DOHH2 (cell line): ENCODE results near the gene L3MBTL1.

Experiments used
- H3F3A ChIP-seq: fragments of 200-600 bp; sonication (generic), shearing (Covaris generic); 2 replicates; pipeline ENCODE4 v1.6.0; 2016; ENCODE audit warnings: antibody characterized with exemption, mild to moderate bottlenecking; ENCODE audit not compliant: control insufficient read depth, insufficient read depth
- H3K27ac ChIP-seq: fragments of 200-600 bp; sonication (generic); 2 replicates; pipeline ENCODE4 v1.5.1; 2014; ENCODE audit warnings: low read depth, mild to moderate bottlenecking, low read length, moderate library complexity
- H3K27me3 ChIP-seq: fragments of 200-600 bp; sonication (generic); 2 replicates; pipeline ENCODE4 v1.6.1; 2014; ENCODE audit warnings: mild to moderate bottlenecking, low read length, mixed read lengths; ENCODE audit not compliant: control insufficient read depth
- H3K36me3 ChIP-seq: fragments of 200-600 bp; sonication (generic); 2 replicates; pipeline ENCODE4 v1.6.1; 2014; ENCODE audit warnings: mild to moderate bottlenecking, low read length, moderate library complexity, mixed read lengths; ENCODE audit not compliant: control insufficient read depth
- H3K4me1 ChIP-seq: fragments of 200-600 bp; sonication (generic); 2 replicates; pipeline ENCODE4 v1.6.1; 2014; ENCODE audit warnings: mild to moderate bottlenecking, low read length, mixed read lengths; ENCODE audit not compliant: control insufficient read depth
- H3K4me2 ChIP-seq: fragments of 200-600 bp; sonication (generic); 2 replicates; pipeline ENCODE4 v1.6.0; 2014; ENCODE audit warnings: mild to moderate bottlenecking, low read length, moderate library complexity
- H3K4me3 ChIP-seq: fragments of 200-600 bp; sonication (generic); 2 replicates; pipeline ENCODE4 v1.5.1; 2014; ENCODE audit warnings: mild to moderate bottlenecking, low read length, mixed read lengths
- H3K79me2 ChIP-seq: fragments of 200-600 bp; sonication (generic); 2 replicates; pipeline ENCODE4 v1.6.1; 2014; ENCODE audit warnings: mild to moderate bottlenecking, low read length, mixed read lengths; ENCODE audit not compliant: control insufficient read depth
- H3K9me2 ChIP-seq: fragments of 200-600 bp; sonication (generic); replicated peaks from 2 replicates; pipeline ENCODE4 v1.6.1; 2014; ENCODE audit warnings: mild to moderate bottlenecking, low read length, mixed read lengths; ENCODE audit not compliant: control insufficient read depth
- H3K9me3 ChIP-seq: fragments of 200-600 bp; sonication (generic); 2 replicates; pipeline ENCODE4 v1.6.1; 2014; ENCODE audit warnings: antibody characterized with exemption, low read length, mixed read lengths; ENCODE audit not compliant: control insufficient read depth, insufficient read depth
- H4K20me1 ChIP-seq: fragments of 200-600 bp; sonication (generic); 2 replicates; pipeline ENCODE4 v1.6.0; 2014; ENCODE audit warnings: low read depth, mild to moderate bottlenecking, antibody characterized with exemption, low read length, moderate library complexity; ENCODE audit not compliant: control insufficient read depth, insufficient read depth
- CTCF ChIP-seq: fragments of 200-600 bp; sonication (generic); IDR thresholded peaks from one replicate; pipeline ENCODE4 v1.5.1; 2014; ENCODE audit warnings: antibody characterized with exemption, mild to moderate bottlenecking, low read depth, low read length; ENCODE audit not compliant: poor library complexity, severe bottlenecking
- EZH2phosphoT487 ChIP-seq: fragments of 200-600 bp; sonication (generic); IDR thresholded peaks from 2 replicates; pipeline ENCODE4 v1.6.1; 2017; ENCODE audit warnings: borderline replicate concordance, mild to moderate bottlenecking, antibody characterized with exemption, low read length, moderate library complexity, mixed read lengths

L3MBTL1 gene

DNA sequence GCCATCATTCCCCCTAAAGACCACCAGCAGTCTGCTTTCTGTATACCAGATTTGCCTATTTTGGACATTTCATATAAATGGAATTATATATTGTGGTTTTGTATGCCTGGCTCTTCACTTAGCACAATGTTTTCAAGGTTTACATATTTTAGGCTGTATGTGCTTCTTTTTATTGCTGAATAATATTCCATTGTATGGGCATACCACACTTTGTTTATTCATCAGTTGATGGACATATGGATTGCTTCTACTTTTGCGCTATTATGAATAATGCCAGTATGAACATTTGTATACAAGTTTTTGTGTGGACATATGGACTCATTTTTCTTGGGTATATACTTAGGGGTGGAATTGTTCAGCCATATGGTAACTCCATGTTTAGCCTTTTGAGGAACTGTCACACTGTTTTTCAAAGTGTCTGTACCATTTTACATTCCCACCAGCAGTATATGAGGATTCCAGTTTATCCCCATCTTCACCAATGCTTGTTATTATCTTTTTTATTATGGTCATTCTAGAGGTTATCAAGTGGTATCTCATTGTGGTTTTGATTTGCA lies 12.7 kb downstream of the L3MBTL1 start:
- Histone ChIP-seq H3K9me2 (no peaks in the 10 kb centered on the region), H4K20me1 (no peaks in the 10 kb centered on the region), H3K4me1 (peaks cover 14% of the 10 kb centered on the region), H3K4me3 (no peak overlapping the region), H3K36me3 (peaks cover 16% of the 10 kb centered on the region), H3F3A (no peaks in the 10 kb centered on the region), H3K27ac (no peak overlapping the region), H3K27me3 (no peaks in the 10 kb centered on the region), H3K4me2 (no peak overlapping the region), H3K9me3 (no peaks in the 10 kb centered on the region), H3K79me2 (peaks cover 12% of the 10 kb centered on the region)
- TF ChIP-seq CTCF (no peak), EZH2phosphoT487 (no peak)

DNA sequence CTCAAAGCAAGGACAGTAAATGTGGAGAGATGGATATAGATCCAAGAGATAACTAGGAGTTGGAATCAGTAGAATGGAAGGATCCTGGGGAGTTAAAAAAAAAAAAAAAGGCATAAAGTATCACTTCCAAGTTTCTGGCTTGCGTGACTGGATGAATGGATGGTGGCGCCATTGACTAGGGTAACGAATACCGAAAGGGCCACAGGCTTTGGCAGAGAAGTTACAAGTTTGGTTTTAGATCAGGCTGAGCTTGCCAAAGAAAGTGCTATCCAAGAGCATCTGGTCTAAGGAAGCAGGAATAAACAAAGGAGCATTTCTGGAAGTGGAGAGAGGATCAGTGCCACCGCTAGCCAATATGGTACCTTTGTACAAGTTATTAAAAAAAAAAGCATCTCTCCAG lies 17.5 kb downstream of the L3MBTL1 start:
- no peaks in the 10 kb centered on the region for H3K9me2 ChIP-seq
- no peaks in the 10 kb centered on the region; the same call in 1 of the 2 replicates for H3K36me3 ChIP-seq
- H3K4me3 ChIP-seq, result no peak overlapping the region
- no peak overlapping the region for H3K27ac ChIP-seq
- H3K9me3 ChIP-seq, result no peaks in the 10 kb centered on the region
- TF ChIP-seq CTCF (no peak), EZH2phosphoT487 (no peak)
- H4K20me1 ChIP-seq, result no peaks in the 10 kb centered on the region
- no peaks in the 10 kb centered on the region for H3K27me3 ChIP-seq
- H3K4me2 ChIP-seq, result no peak overlapping the region
- H3F3A ChIP-seq, result no peaks in the 10 kb centered on the region
- H3K79me2 ChIP-seq, result no peaks in the 10 kb centered on the region
- H3K4me1 ChIP-seq, result no peaks in the 10 kb centered on the region

DNA sequence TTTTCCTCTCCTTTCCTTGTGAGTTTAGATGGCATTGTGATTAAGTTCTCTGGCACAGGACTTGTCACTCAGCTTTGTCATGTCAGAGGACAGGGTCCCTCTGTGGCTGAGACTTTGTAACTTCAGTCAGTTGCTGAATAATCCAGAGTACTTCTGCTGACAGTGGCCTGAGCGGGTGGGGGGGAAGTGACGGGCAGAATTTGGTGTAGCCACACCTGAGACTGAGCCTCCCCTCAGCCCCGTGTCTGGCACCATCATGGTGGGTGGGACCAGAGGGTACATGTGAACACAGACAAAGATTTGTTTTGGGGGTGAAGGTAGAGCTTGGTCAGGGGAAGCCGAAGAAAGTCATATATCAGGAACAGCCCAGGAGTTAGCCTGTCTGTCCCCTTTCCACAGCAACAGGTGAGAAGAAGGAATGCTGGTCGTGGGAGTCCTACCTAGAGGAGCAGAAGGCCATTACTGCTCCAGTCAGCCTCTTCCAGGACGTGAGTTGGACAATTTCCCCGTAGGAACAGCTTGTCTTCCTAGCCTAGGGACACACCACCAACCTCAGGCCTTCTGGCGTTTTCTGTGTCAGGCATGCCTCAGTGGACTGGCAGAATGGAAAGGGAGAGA lies 20.9 kb downstream of the L3MBTL1 start:
- Histone ChIP-seq H3K4me3 (no peak overlapping the region), H3K36me3 (no peaks in the 10 kb centered on the region), H3K79me2 (no peaks in the 10 kb centered on the region), H3K4me2 (no peak overlapping the region), H3F3A (no peaks in the 10 kb centered on the region), H3K4me1 (no peaks in the 10 kb centered on the region), H3K9me3 (no peaks in the 10 kb centered on the region), H3K27ac (no peak overlapping the region), H3K9me2 (no peaks in the 10 kb centered on the region), H3K27me3 (no peaks in the 10 kb centered on the region), H4K20me1 (no peaks in the 10 kb centered on the region)
- no peak for TF ChIP-seq EZH2phosphoT487
- no peak for TF ChIP-seq CTCF
